Fibroblast of lung (primary cell): Measurements from ENCODE around the gene FGGY. TPM values are rescaled to one million over a fixed set of nuclear protein-coding genes. Genes with fewer than 3 reads are reported as not detected.

ENCODE experiments used
- DNase-seq, 2 donors: peaks; one replicate each; pipeline versions ENCODE4 v3.0.0 to v3.0.0-alpha.2; 2010; ENCODE audit warnings: low read depth in 2 of 2
- H2AFZ ChIP-seq: 2 replicates; pipeline ENCODE4 v1.5.1; 2012; ENCODE audit warnings: low read length, control low read depth, inconsistent platforms
- H3K27ac ChIP-seq: 2 replicates; pipeline ENCODE4 v1.5.1; 2011; ENCODE audit warnings: low read length, control low read depth; ENCODE audit not compliant: insufficient read depth
- H3K27me3 ChIP-seq: 2 replicates; pipeline ENCODE4 v1.5.1; 2011; ENCODE audit warnings: mild to moderate bottlenecking, low read length; ENCODE audit not compliant: control insufficient read depth, insufficient read depth
- H3K36me3 ChIP-seq: 2 replicates; pipeline ENCODE4 v1.5.1; 2011; ENCODE audit warnings: low read length; ENCODE audit not compliant: control insufficient read depth, insufficient read depth
- H3K4me1 ChIP-seq: 2 replicates; pipeline ENCODE4 v1.5.1; 2011; ENCODE audit warnings: low read length; ENCODE audit not compliant: control insufficient read depth, insufficient read depth; ENCODE audit errors: extremely low read depth
- H3K4me2 ChIP-seq: 2 replicates; pipeline ENCODE4 v1.5.1; 2011; ENCODE audit warnings: low read length, control low read depth; ENCODE audit not compliant: insufficient read depth; ENCODE audit errors: extremely low read depth
- H3K4me3 ChIP-seq, 4 experiments: fragments of 200-600 bp in 1 of 4; sonication (generic) in 1 of 4; replicated peaks in 1 of 4; 2 replicates each; pipeline ENCODE4 v1.5.1; 2011 to 2016; ENCODE audit warnings: low read length in 4 of 4, low read depth in 3 of 4, mild to moderate bottlenecking in 3 of 4, control low read depth in 2 of 4, inconsistent platforms in 1 of 4, mixed read lengths in 1 of 4; ENCODE audit not compliant: insufficient read depth in 1 of 4; ENCODE audit errors: control extremely low read depth in 1 of 4
- H3K79me2 ChIP-seq: 2 replicates; pipeline ENCODE4 v1.5.1; 2012; ENCODE audit warnings: mild to moderate bottlenecking, low read length, inconsistent platforms; ENCODE audit not compliant: control insufficient read depth, insufficient read depth
- H3K9ac ChIP-seq: 2 replicates; pipeline ENCODE4 v1.5.1; 2011; ENCODE audit warnings: mild to moderate bottlenecking, low read length, control low read depth; ENCODE audit not compliant: insufficient read depth
- H3K9me3 ChIP-seq: 2 replicates; pipeline ENCODE4 v1.5.1; 2012; ENCODE audit warnings: low read depth, low read length; ENCODE audit not compliant: control insufficient read depth, insufficient read depth
- H4K20me1 ChIP-seq: 2 replicates; pipeline ENCODE4 v1.5.1; 2011; ENCODE audit warnings: low read length; ENCODE audit not compliant: control insufficient read depth, insufficient read depth; ENCODE audit errors: extremely low read depth
- CTCF ChIP-seq, 2 donors: IDR thresholded peaks in 1 of 2; conservative IDR thresholded peaks in 1 of 2; 1 replicate in 1 of 2; 2 replicates in 1 of 2; pipeline ENCODE4 v1.5.1; 2011 to 2012; ENCODE audit warnings: low read length in 2 of 2, control low read depth in 1 of 2, inconsistent platforms in 1 of 2, low read depth in 1 of 2, mild to moderate bottlenecking in 1 of 2
- EZH2 ChIP-seq: IDR thresholded peaks from 2 replicates; pipeline ENCODE4 v1.5.1; 2012; ENCODE audit warnings: low read length, control low read depth, mild to moderate bottlenecking; ENCODE audit errors: missing control alignments
- polyA plus RNA-seq, 2 donors: library from polyadenylated mRNA; depleted of rRNA in 1 of 2; stranded (reverse) in 1 of 2; unstranded in 1 of 2; fragments of >200 nt; gene quantifications; 2 replicates each; pipeline ENCODE4 v1.2.1, GENCODE V29; 2011 to 2012; ENCODE audit warnings: missing spikeins in 1 of 2
- total RNA-seq: library from RNA; depleted of rRNA; stranded (reverse); fragments of >200 nt; gene quantifications from 2 replicates; pipeline ENCODE4 v1.2.1, GENCODE V29; 2014

FGGY gene
- total and polyA plus RNA-seq, 2 donors (not counting 1 experiment from before 2014, with no cell fraction given): 9.5 to 32.4 TPM

DNA sequence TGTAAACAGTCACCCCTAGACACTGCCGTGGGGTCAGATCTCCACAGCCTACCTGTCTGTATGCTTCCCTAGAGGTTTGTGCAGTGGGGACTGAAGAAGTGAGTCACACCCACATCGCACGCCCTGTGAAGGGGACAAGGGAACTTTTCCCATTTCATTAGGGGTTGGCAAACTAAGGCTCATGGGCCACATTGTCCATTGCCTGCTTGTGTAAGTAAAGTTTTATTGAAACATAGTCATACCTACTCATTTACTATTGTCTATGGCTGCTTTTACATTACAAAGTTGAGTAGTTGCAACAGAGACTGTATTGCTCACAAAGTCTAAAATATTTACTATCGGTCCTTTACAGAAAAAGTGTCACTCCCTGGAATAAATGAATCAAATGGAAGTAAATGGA is 2.5 kb upstream of the FGGY start:
- Histone ChIP-seq H2AFZ (no peak overlapping the region), H3K9ac (no peak overlapping the region), H3K9me3 (no peaks in the 10 kb centered on the region), H3K27ac (no peak overlapping the region), H4K20me1 (no peaks in the 10 kb centered on the region), H3K27me3 (no peaks in the 10 kb centered on the region), H3K79me2 (no peaks in the 10 kb centered on the region), H3K36me3 (no peaks in the 10 kb centered on the region), H3K4me1 (peaks cover 9% of the 10 kb centered on the region), H3K4me3 (no peak overlapping the region), H3K4me2 (no peak overlapping the region)
- no peak for DNase-seq
- TF ChIP-seq EZH2: no peak
- no peak for TF ChIP-seq CTCF (conservative IDR thresholded peaks at IDR 0.05 in 1 of 2, IDR thresholded peaks at IDR 0.05 in 1 of 2; ENCODE audit: low read depth in 1 of 2, low read length in 2 of 2)

DNA sequence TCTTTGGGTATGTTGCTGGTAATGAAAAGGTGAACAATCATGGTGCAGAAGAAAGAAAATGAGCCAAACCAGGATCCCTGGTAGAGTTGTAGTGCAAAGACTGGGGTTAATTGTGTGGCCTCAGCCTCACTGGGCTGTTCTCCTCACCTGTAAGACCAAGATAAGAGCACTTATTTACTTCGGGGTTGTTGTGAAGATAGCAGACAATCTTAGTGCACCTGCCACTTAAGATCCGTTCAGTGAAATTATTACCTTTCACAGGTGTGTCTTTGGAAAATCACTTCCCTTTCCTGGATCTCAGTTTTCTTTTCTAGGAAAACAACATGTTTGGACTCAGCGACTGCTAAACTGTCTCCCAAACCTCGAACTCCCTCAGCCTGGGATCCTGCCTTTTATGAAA is 1.3 kb upstream of the FGGY start:
- peak overlapping the region in 3 of 4 experiments; percentile 61 to 74 (median 67) for H3K4me3 ChIP-seq
- TF ChIP-seq EZH2 (no peak), CTCF (conservative IDR thresholded peaks at IDR 0.05 in 1 of 2, IDR thresholded peaks at IDR 0.05 in 1 of 2; ENCODE audit: low read depth in 1 of 2, low read length in 2 of 2) (no peak)
- H3K36me3 ChIP-seq: no peaks in the 10 kb centered on the region
- no peaks in the 10 kb centered on the region for H3K79me2 ChIP-seq
- no peaks in the 10 kb centered on the region for H3K9me3 ChIP-seq
- no peaks in the 10 kb centered on the region for H3K27me3 ChIP-seq
- peak overlapping the region; percentile 82 for H3K4me2 ChIP-seq
- H3K4me1 ChIP-seq: peaks cover 9% of the 10 kb centered on the region
- H4K20me1 ChIP-seq: no peaks in the 10 kb centered on the region
- no peak overlapping the region for H3K27ac ChIP-seq
- H2AFZ ChIP-seq: no peak overlapping the region
- H3K9ac ChIP-seq: no peak overlapping the region
- DNase-seq: no peak

DNA sequence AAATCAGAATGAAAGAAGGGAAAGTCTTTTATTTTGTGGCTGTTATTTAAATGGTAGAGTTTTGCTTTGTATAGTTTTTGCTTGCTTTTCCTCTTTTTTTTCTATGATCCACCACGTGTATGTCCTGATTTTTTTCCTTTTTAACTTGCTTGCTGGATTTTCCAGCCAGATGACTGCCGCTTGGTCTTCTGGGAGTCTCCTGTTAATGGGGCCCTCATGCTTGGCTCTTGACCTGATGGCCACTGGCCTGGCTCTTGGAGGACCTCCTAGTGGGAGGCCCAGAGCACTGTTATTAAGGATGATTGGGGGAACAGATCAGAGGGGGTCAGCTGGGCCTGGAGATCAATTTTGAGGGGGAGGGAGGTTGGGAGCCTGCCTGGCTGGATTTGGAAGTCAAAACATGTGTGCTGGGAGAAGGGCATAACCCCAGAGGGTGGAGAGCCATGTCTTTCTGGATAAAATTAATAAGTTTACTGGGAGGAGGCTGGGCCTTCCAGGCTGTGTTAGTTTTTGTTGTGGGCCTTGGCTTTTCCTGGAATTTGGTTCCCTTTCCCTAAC is 1.2 kb downstream of the FGGY start:
- H3K9me3 ChIP-seq: no peaks in the 10 kb centered on the region
- H3K9ac ChIP-seq: no peak overlapping the region
- no peak overlapping the region for H3K27ac ChIP-seq
- H2AFZ ChIP-seq: peak overlapping the region; percentile 4
- TF ChIP-seq EZH2: no peak
- TF ChIP-seq CTCF (conservative IDR thresholded peaks at IDR 0.05 in 1 of 2, IDR thresholded peaks at IDR 0.05 in 1 of 2; ENCODE audit: low read depth in 1 of 2, low read length in 2 of 2): no peak
- H4K20me1 ChIP-seq: no peaks in the 10 kb centered on the region
- H3K79me2 ChIP-seq: no peaks in the 10 kb centered on the region
- peak overlapping the region; percentile 54 for H3K4me2 ChIP-seq
- no peaks in the 10 kb centered on the region for H3K36me3 ChIP-seq
- no peaks in the 10 kb centered on the region for H3K27me3 ChIP-seq
- DNase-seq: peak in 1 of 2 donors; percentile 53
- H3K4me1 ChIP-seq: peaks cover 7% of the 10 kb centered on the region
- no peak overlapping the region for H3K4me3 ChIP-seq
